Pancreas (tissue), 10 donors: Measurements from ENCODE around the gene SUPT3H. TPM values are rescaled to one million over a fixed set of nuclear protein-coding genes. Genes with fewer than 3 reads are reported as not detected.
"Not testable (repeated sequence)": the region's sequence is repeated elsewhere in the genome, so short reads cannot be mapped to it uniquely, and the experiment has no call there.

Experiments
- ATAC-seq, 4 donors: fragments of 200-7000 bp; cut with Tn5 transposase; one replicate each; pipeline versions ENCODE4 v1.8.0 to v1.9.1; 2020; ENCODE audit warnings: mild to moderate bottlenecking in 4 of 4, moderate library complexity in 4 of 4
- DNase-seq, 6 donors: peaks; one replicate each; pipeline ENCODE4 v3.0.0-alpha.2; 2020
- FAIRE-seq: peaks from 2 replicates; lab custom pipeline; 2012; peaks lifted over from hg19 to GRCh38; lab: Jason Lieb, UNC
- H3K27ac ChIP-seq, 4 donors: fragments of 200-600 bp; sonication (generic); 1 replicate in 3 of 4; 2 replicates in 1 of 4; pipeline versions ENCODE4 v1.5.0 to v1.8.0; 2020
- H3K27me3 ChIP-seq, 4 donors: fragments of 200-600 bp; one replicate each; pipeline ENCODE4 v1.8.0; 2021
- H3K36me3 ChIP-seq, 3 donors: fragments of 200-600 bp; sonication (generic) in 1 of 3; one replicate each; pipeline versions ENCODE4 v1.5.0 to v1.8.0; 2020 to 2021
- H3K4me1 ChIP-seq, 3 donors: fragments of 200-600 bp; one replicate each; pipeline ENCODE4 v1.8.0; 2021
- H3K4me3 ChIP-seq, 4 donors: fragments of 200-600 bp; sonication (generic) in 2 of 4; one replicate each; pipeline versions ENCODE4 v1.5.0 to v1.8.0; 2020 to 2021
- H3K9me3 ChIP-seq, 4 donors: fragments of 200-600 bp; one replicate each; pipeline ENCODE4 v1.8.0; 2021
- CTCF ChIP-seq, 4 donors: fragments of 200-600 bp; sonication (generic) in 3 of 4; IDR thresholded peaks; one replicate each; pipeline versions ENCODE4 v1.5.0 to v1.8.0; 2021; ENCODE audit warnings: antibody characterized with exemption in 4 of 4
- WGBS, 2 donors: extraction: QIAGEN DNeasy Blood & Tissue Kit; methylation state at CpG; one replicate each; pipeline ENCODE4 v1.1.7; 2013; 5-methylcytosine and 5-hydroxymethylcytosine counted together
- intact Hi-C, 3 donors: fragments of 100-400 bp; cut with DNase I; formaldehyde crosslinking; loops; one replicate each; pipeline versions ENCODE4 v1.11.1 to v1.14.2; 2022
- polyA plus RNA-seq, 2 donors: library from polyadenylated mRNA; stranded (reverse); fragments of 200-250 nt; gene quantifications; one replicate each; pipeline ENCODE4 v1.2.3, GENCODE V29; 2013
- total RNA-seq, 6 donors: library from RNA; stranded (reverse); fragmentation: NEBNext Ultra II Directional in 4 of 6; extraction: Animal tissue kit (Norgen Biotek cat#: 25700) in 4 of 6; gene quantifications; one replicate each; pipeline versions ENCODE4 v1.2.1 to v1.2.4, GENCODE V29; 2021 to 2023
- donor health status: healthy with polysubstance abuse.
- donor health status: DM: no; HTN: no; CAD: no; lungs with moderate emphysema.
- donor health status: DM: no; HTN: no; CAD: no.
- donor health status: control.
- donor health status: control.
- donor health status: Bipolar disorder and iron deficiency.
- donor health status: DM: yes; HTN: yes; CAD: no.
- donor health status: DM: no; HTN: no; CAD: no.
- donor health status: DM: no; HTN: no; CAD: no.
- donor health status: DM: yes; HTN: yes; CAD: no.

SUPT3H gene
- total and polyA plus RNA-seq, 8 donors, result 3.6 to 8.0 (median 5.3) TPM

GRCh38 chr6:44906761-44907160, 471.0 kb downstream of the SUPT3H start:
- DNase-seq (no peak), ATAC-seq (no peak), FAIRE-seq (no peak)
- no peak for TF ChIP-seq CTCF (IDR thresholded peaks at IDR 0.05)
- 57 to 66% methylated on average over 2 of the region's 2 CpGs for WGBS, 2 donors
- Histone ChIP-seq H3K4me1 (no peaks in the 10 kb centered on the region), H3K27me3 (no peaks in the 10 kb centered on the region), H3K36me3 (no peaks in the 10 kb centered on the region), H3K4me3 (no peak overlapping the region), H3K27ac (no peak overlapping the region), H3K9me3 (no peaks in the 10 kb centered on the region)
- intact Hi-C loops, result no loop called here

GRCh38 chr6:44900358-44900757, 477.4 kb downstream of the SUPT3H start:
- H3K27me3 ChIP-seq, H3K36me3 ChIP-seq, H3K9me3 ChIP-seq, H3K27ac ChIP-seq, H3K4me1 ChIP-seq, intact Hi-C loops, FAIRE-seq, H3K4me3 ChIP-seq, ATAC-seq, DNase-seq: not testable (repeated sequence)
- WGBS, 2 donors, result 93 to 97% methylated on average over 11 of the region's 11 CpGs

- FAIRE-seq (no peak), ATAC-seq (no peak), DNase-seq (no peak)
- intact Hi-C loops, result no loop called here
- Histone ChIP-seq H3K36me3 (no peaks in the 10 kb centered on the region), H3K4me3 (no peak overlapping the region), H3K27ac (no peak overlapping the region), H3K27me3 (no peaks in the 10 kb centered on the region), H3K4me1 (no peaks in the 10 kb centered on the region), H3K9me3 (no peaks in the 10 kb centered on the region)
- 94 to 97% methylated on average over 10 of the region's 10 CpGs for WGBS, 2 donors
- no peak for TF ChIP-seq CTCF (IDR thresholded peaks at IDR 0.05)
Observed at GRCh38 chr6:44898296-44898930, 479.3 kb downstream of the SUPT3H start.

GRCh38 chr6:44897316-44897715, 480.4 kb downstream of the SUPT3H start:
- Histone ChIP-seq H3K4me1 (no peaks in the 10 kb centered on the region), H3K27ac (no peak overlapping the region), H3K4me3 (no peak overlapping the region), H3K27me3 (no peaks in the 10 kb centered on the region), H3K9me3 (no peaks in the 10 kb centered on the region), H3K36me3 (no peaks in the 10 kb centered on the region)
- TF ChIP-seq CTCF (IDR thresholded peaks at IDR 0.05), result no peak
- ATAC-seq, result no peak
- no peak for FAIRE-seq
- intact Hi-C loops, result no loop called here
- no peak for DNase-seq

- intact Hi-C loops, result no loop called here
- Histone ChIP-seq H3K27ac (no peak overlapping the region), H3K4me3 (no peak overlapping the region), H3K4me1 (no peaks in the 10 kb centered on the region), H3K36me3 (no peaks in the 10 kb centered on the region), H3K9me3 (no peaks in the 10 kb centered on the region), H3K27me3 (no peaks in the 10 kb centered on the region)
- FAIRE-seq, result no peak
- no peak for DNase-seq
- whole genome bisulfite sequencing, 2 donors, result 55 to 64% methylated on average over 4 of the region's 4 CpGs
- no peak for TF ChIP-seq CTCF (IDR thresholded peaks at IDR 0.05)
- no peak for ATAC-seq
Observed at GRCh38 chr6:44896701-44897100, 481.0 kb downstream of the SUPT3H start.
